HG02571 (cell line): ENCODE measurements around the gene SURF4.
"Not testable (repeated sequence)": the region's sequence is repeated elsewhere in the genome, so short reads cannot be mapped to it uniquely, and the experiment has no call there.

ENCODE experiments used
- ATAC-seq: cut with Tn5 transposase; IDR thresholded peaks from one replicate; pipeline ENCODE4 v1.9.1; 2021; ENCODE audit warnings: mild to moderate bottlenecking, moderate library complexity; ENCODE audit not compliant: unreplicated experiment

Gene SURF4

DNA sequence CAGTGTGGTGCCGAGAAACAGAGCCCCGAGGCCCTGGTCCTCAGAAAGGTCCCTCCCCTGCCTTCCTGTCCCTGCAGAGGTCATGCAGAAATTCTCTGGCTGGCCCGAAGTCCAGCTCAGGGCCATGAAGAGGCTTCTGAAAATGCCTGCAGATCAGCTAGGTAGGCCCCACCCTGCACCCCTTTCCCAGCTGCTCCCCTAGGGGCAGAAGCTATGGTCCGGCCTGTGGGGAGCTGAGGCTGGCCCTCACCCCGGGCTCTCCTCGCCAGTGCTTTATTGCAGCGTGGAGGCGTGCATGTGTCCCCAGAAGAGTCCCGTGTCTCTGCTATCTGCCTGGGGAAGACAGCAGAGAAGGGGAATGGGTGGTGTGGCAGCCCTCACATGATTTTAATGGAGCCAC is 22.0 kb upstream of the SURF4 start:
- ATAC-seq = no peak

DNA sequence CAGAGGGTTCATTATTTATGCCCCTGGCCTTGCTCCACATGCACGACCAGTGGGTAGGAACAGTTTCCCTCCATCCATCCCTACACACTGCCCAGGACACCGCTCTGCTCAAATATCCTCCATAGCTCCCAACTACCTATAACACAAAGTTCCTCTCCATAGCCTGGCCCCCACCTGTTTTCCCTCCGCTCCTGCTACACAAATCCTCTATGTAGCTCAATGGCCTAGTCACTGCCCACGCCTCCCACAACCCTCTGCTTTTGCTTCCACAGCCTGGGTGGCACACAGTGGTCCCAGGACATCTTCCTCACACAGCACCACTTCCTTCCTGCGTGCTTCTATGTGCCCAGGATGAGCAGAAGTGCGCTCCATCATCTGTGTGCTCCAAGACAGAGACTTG is 21.5 kb upstream of the SURF4 start:
- no peak for ATAC-seq

DNA sequence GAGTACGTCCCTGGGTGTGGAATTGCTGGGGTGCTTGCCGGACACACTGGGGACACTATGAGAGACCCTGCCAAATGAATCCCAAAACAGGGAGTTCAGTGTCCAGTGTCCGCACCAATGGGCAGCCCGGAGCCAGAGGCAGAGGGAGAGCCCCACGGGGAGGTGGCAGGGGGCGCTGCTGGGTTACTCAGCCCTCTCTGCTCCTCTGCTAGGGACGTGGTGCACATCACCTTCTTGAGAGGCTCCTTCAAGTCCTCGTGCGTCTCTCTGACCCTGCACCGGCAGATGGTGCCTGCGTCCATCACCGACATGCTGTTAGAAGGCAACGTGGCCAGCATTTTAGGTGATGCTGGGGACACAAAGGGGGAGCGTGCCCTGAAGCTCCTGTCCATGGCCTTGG is 21.1 kb upstream of the SURF4 start:
- ATAC-seq = no peak

DNA sequence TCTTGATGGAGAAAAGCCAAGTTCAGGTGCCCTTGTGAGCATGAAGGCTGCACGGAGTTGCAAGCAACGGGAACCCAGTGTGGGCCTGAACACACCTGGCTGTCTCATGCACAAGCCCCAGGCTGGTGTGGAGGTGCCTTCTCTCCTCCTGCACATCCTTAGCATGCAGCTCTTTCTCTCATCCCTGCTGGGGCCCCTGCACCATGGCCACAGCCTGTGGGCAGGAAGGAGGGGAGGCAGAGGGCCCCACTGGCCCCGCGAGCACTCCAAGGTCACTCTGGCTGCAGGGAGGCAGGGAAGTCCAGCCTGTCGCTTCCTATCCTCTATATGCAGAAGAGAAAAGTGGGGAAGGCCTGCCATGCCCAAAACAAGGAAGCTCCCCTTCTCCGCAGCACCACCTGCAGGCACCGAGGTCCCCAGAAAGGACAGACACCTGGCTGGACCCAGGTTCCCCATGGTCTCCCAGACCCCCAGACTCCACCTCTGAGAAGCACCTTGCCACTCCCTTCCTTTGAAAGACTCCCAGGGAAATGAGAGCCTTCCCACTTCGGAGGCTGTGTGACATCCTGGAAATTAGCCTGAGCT is 18.9 kb upstream of the SURF4 start:
- ATAC-seq = no peak

DNA sequence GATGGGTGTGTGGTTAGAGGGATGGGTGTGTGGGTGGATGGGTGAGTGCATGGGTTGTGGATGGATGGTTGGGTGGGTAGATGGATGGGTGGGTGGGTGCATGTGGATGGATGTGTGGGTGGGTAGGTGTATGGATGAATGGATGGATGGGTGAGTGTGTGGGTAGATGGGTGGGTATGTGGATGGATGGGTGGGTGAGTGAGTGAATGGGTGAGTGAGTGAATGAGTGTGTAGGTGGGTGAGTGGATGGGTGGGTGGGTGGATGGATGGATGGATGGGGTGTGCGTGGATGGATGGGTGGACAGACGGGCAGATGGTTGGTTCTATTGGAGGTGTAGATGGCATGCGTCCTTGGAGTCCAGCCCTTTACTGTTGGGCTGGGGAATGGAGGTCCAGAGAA is 17.5 kb upstream of the SURF4 start:
- no peak for ATAC-seq

DNA sequence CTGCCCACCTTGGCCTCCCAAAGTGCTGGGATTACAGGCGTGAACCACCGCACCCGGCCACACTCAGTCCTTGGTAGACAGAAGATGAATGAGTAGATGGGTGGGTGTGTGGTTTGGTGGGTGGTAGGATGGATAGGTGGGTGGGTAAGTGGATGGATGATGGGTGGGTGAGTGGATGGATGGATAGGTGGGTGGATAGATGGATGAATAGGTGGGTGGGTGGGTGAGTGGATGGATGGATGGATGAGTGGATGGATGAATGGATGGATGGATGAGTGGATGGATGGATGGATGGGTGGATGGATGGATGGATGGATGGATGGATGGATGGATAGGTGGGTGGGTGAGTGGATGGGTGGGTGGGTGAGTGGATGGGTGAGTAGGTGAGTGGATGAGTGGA is 16.4 kb upstream of the SURF4 start:
- not testable (repeated sequence) for ATAC-seq

DNA sequence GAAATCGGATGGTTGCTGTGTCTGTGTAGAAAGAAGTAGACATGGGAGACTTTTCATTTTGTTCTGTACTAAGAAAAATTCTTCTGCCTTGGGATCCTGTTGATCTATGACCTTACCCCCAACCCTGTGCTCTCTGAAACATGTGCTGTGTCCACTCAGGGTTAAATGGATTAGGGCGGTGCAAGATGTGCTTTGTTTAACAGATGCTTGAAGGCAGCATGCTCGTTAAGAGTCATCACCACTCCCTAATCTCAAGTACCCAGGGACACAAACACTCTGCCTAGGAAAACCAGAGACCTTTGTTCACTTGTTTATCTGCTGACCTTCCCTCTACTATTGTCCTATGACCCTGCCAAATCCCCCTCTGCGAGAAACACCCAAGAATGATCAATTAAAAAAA is 15.6 kb upstream of the SURF4 start:
- not testable (repeated sequence) for ATAC-seq

DNA sequence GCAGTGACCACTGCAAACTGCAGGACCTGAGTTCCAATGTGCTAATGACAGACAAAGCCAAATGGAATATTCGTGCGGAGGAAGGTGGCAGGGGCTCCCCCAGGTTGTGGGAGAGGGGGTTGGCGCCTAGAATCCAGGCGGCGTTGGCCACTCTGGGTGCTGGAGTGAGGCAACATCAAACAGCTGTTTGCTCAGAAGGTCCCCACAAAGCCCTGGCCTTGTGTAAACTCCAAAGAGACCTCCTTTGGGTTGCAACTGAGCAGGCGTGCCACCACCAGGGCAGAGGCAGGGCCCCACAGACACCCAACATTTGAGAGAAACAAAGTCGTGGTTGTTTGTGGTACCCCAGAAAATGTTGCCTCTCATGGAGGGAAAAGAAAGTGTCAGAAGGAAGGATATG is 14.9 kb upstream of the SURF4 start:
- no peak for ATAC-seq

DNA sequence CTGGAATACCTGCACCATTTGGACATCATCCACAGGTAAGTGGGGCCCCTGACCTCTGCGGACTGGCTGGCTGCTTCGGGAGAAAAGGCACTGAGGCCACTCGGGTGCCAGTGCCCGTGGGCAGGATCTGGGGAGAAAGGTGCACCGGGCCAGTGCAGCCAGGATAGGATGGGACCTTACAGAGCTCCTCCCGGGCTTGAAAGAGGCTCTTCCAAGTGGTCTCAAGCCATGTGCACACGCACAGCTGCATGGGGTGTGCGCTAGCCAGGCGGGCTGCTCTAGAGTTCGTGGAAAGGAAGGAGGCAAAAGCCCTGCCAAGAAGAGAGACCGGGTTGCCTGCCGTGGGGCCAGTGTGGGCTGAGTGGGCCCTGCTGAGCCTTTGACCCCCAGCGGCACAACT is 13.7 kb upstream of the SURF4 start:
- no peak for ATAC-seq

DNA sequence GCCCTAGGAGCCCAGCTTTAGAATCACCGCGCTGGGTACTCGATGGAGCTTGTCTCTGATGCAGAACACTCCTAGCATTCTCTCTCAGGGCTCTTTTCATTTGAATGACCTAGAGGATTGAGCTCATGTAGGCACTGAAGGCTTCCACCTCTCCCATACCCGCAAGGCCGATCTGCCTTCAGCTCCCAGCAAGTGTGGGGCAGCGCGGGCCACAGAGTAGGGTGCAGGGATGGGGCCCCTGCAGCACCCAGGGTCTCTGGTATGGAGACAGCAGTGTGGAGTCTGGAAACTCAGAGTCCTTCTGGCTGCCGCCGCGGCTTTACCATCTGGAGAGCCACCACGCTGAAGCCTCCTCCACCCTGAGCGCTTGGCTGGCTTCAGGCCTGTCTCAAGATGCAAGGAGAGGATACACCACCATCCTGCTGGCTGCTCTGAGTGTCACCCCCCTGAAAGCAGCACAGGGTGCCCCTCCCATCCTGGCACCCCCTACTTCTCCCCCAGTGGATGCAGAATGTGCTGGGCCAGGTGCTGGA is 13.2 kb upstream of the SURF4 start:
- ATAC-seq = no peak

DNA sequence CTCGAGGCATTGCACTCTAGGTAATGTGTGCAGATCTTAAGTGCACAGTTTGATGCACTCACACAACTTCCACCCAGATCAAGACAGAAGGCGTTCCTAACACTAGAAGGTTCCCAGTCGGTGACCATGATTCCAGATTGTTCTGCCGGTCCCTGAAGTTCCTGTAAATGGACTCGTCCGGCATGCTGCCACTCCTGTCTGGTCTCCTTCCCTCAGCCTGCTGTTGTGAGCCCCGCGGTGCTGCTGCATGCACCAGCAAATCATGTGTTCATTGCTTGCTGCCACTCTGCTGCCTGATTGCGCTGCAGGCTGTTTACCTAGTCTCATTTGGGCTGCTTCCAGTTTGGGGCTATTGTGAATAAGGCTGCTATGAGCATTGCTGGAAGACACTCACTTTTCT is 11.8 kb upstream of the SURF4 start:
- ATAC-seq = no peak

DNA sequence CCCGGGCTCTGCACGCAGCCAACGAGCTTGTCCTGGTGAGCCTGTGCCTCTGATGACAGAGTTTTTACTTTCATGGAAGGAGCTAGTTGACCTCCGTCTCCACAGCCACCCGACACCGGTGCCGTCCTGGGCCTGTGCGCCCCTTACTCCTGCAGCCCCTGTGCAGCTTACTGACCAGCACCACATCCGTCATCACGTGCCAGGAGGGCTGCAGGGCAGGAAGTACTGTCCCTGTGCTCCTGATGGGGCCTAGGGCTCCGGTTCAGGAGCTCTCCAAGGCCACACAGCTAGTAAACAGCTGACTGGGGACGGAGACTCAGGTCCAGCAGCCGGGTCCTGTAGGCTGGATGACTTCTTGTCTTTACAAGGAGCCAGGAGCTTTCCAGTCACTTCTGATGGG is 10.5 kb upstream of the SURF4 start:
- no peak for ATAC-seq

DNA sequence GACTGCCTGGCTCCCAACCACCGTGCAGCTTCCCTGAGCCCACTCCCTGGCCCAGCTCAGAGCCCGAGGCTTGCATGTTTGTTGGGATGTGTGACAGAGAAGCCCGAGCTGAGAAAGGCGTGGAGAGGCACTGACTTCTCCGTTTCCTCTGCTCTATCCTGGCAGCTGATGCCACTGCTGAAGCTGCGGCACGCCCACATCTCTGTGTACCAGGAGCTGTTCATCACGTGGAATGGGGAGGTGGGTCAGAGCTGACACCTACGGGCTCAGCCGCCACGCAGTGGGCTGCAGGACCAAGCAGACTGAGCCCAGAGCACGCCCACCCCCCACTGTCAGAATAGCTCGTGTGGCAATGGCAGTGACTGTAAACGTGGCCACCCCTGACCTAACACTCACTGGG is 9.6 kb upstream of the SURF4 start:
- no peak for ATAC-seq

DNA sequence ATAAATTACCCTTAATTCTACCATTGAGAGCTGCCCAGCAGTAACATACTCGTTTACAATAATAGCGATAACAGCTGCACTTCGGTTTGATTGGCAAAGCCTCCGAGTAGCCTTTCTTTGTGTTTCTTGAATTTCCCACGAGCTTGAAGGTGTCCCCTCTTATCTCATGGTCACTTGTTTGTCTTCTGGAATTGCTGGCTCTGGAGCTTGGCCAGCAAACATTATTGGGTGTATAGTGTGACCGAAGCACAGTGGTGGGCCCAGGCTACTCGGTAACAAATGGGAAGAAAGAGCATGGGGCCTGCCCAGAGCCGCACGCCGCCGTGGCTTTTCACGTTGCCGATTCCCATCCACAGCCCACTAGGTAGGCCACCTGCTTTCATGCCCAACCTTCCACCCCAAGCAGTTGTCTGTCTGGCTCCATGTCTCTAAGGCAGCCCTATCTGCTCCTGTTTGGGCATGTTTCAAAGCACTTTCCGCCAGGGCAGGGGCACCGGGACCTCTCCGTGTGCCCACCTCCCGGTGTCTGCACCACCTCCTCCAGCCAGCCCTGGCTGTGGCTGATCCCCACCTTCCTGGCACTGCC is 9.0 kb upstream of the SURF4 start:
- no peak for ATAC-seq

DNA sequence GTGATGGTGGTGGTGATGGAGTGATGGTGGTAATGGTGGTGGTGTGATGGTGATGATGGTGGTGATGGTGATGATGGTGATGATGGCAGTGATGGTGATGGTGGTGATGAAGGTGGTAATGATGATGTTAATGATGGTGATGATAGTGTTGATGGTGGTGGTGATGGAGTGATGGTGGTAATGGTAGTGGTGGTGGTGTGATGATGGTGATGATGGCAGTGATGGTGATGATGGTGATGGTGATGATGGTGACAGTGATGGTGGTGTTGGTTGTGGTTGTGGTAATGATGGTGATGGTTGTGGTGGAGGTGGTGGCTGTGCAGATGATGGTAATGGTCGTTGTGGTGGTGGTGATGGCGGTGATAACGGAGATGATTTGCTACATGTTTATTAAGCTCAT is 7.6 kb upstream of the SURF4 start:
- no peak for ATAC-seq

DNA sequence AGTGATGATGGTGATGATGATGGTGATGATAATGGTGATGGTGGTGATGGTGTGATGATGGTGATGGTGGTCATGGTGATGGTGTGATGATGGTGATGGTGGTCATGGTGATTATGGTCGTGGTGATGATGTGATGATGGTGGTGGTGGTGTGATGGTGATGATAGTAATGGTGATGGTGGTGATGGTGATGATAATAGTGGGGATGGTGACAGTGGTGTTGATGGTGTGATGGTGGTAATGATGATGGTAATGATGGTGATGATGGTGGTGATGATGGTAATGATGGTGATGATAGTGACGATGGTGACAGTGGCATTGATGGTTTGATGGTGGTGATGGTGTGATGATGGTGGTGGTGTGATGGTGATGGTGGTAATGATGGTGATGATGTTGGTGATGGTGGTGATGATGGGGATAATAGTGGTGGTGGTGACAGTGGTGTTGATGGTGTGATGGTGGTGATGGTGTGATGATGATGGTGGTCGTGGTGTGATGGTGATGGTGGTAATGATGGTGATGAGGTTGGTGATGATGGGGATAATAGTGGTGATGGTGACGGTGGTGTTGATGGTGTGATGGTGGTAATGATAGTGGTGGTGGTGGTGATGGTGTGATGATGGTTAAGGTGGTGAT is 6.8 kb upstream of the SURF4 start:
- ATAC-seq = no peak

DNA sequence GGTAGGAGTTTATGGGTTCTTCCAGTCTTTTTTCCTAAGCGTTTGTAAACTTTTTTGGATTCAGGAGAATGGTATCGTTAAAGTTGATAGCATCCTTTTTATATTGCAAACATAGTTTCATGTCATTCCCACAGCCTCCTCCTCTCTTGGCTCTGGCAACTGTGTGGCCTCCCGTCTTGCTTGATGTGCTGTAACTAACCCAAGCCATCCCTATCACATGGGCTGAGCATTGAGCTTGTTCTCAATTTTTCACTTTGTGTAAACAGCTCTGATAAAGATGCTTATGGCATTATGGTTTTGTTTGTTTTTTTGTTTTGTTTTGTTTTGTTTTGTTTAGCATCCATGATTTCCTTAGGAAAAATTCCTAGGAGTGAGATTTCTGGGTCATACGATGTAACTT is 4.9 kb upstream of the SURF4 start:
- no peak for ATAC-seq

DNA sequence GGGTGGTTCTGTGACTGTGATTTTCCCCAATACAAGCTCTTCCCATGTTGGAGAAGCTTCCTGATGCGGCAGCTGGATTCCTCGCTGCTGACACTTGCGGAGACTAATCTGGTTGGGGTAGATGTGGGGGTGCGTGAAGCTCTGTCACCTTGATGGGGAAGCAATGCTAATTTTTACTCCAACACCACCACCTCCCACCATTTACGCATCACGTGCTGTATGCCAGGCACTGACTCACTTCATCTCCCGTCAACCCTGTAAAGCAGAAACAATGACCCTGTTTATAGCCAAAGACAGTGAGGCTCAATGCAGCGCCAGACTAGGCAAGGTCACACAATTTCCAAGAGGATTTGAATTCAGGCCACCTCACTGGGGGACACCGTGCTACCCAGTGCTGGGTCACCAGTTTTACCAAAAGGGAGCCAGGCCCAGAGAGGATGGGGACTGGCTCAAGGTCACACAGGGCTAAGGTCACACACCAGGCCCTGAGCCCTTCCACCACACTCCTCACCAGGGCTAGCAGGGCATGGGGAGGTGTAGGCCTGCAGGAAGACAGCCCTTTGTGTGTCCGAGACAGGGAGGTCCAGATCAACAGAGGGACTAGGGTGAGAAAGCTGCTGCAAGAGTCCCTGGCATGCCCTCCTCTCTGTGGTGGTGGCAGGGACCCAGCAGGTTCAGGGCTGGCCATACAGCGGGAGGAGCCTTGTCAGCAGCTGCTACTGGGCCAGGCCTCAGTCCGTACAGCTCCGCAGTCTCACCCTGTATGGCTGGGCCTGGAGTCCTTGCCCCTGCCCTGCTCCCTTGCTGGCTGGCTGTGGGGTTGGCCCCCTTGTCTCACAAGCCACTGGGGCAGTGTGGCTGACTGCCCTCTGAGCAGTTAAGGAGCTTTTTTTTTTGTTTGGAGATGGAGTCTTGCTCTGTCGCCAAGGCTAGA is 3.6 kb upstream of the SURF4 start:
- ATAC-seq = no peak

DNA sequence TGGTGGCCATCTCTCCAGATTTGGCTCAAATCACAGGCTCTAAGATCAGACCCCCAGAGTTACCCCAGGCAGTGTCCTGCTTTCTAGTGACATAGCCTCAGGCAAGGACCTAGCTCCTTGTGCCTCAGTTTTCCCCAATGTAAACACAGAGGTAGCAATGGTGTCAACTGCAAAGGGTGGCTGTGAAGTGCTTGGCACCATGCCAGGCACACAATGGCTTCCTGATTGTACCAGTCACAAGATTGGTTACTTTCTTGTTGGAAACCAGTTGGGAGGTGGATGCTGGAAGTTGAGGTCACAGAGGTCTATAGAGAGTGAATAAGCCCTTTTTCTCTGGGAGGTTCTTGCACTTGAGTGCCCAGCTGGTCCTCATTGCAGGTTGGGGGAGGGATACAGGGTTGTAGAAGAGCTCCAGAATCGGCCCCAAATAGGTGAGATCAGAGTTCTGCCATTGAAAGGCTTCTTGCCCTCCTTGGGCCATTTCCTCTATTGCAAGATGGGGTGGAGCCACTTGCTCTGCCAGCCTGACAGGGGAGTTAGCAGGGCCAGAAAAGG is 2.6 kb upstream of the SURF4 start:
- no peak for ATAC-seq

DNA sequence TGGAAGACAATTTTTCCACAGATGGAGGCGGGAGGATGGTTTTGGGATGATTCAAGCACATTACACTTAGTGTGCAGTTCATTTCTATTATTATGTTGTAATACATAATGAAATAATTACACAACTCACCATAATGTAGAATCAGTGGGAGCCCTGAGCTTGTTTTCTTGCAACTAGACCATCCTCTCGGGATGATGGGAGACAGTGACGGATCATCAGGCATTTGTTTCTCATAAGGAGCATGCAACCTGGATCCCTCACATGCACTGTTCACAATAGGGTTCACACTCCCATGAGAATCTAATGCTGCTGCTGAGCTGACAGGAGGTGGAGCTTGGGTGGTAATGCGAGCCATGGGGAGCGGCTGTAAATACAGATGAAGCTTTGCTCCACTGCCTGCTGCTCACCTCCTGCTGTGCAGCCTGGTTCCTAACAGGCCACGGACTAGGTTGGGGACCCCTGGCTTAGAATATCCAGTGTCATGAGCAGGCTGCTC is 1.9 kb upstream of the SURF4 start:
- ATAC-seq = no peak

DNA sequence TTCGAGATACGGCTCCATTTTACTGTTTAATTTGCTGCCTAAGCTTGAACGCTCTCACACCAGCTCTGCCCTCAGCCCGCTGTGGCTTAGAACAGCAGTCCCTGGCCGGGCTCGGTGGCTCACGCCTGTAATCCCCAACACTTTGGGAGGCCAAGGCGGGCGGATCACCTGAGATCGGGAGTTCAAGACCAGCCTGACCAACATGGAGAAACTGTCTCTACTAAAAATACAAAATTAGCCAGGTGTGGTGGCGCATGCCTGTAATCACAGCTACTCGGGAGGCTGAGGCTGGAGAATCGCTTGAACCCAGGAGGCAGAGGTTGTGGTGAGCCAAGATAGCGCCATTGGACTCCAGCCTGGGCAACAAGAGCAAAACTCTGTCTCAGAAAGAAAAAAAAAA is 1.4 kb upstream of the SURF4 start:
- not testable (repeated sequence) for ATAC-seq
